HEK293T (cell line): ENCODE measurements around the gene MYO5B.

ENCODE experiments used
- CTCF ChIA-PET: fragments of 350-600 bp; formaldehyde crosslinking; extraction: SDS; loops from one replicate; lab custom pipeline; 2021; ENCODE audit warnings: antibody characterized with exemption, inconsistent platforms; lab: Yijun Ruan, JAX
- POLR2A ChIA-PET: fragments of 350-600 bp; formaldehyde crosslinking; extraction: SDS; loops from one replicate; lab custom pipeline; 2020; ENCODE audit warnings: antibody characterized with exemption, inconsistent platforms; lab: Yijun Ruan, JAX
- DNase-seq: peaks from one replicate; pipeline ENCODE4 v3.0.0; 2012; ENCODE audit warnings: mixed read lengths; ENCODE audit errors: extremely low spot score
- ARNT ChIP-seq: fragments of 450-650 bp; IDR thresholded peaks from 2 replicates; pipeline ENCODE4 v1.6.1; 2017; ENCODE audit warnings: mild to moderate bottlenecking
- BHLHE40 ChIP-seq: fragments of 450-650 bp; IDR thresholded peaks from 2 replicates; pipeline ENCODE4 v1.6.1; 2016; ENCODE audit warnings: mild to moderate bottlenecking, moderate library complexity, borderline replicate concordance
- CTBP1 ChIP-seq: fragments of 450-650 bp; IDR thresholded peaks from 2 replicates; pipeline ENCODE4 v1.6.1; 2016; ENCODE audit warnings: borderline replicate concordance
- ELF4 ChIP-seq: fragments of 450-650 bp; IDR thresholded peaks from 2 replicates; pipeline ENCODE4 v1.6.1; 2017; ENCODE audit warnings: antibody characterized with exemption
- FOXA1 ChIP-seq: fragments of 450-650 bp; IDR thresholded peaks from 2 replicates; pipeline ENCODE4 v1.6.1; 2016; ENCODE audit warnings: mild to moderate bottlenecking
- FOXK2 ChIP-seq: fragments of 450-650 bp; IDR thresholded peaks from 2 replicates; pipeline ENCODE4 v1.6.1; 2016; ENCODE audit warnings: mild to moderate bottlenecking
- FOXM1 ChIP-seq: fragments of 450-650 bp; IDR thresholded peaks from 2 replicates; pipeline ENCODE4 v1.6.1; 2017; ENCODE audit warnings: mild to moderate bottlenecking, borderline replicate concordance
- HDGF ChIP-seq: fragments of 450-650 bp; IDR thresholded peaks from 2 replicates; pipeline ENCODE4 v1.6.1; 2017; ENCODE audit warnings: antibody characterized with exemption, borderline replicate concordance
- L3MBTL2 ChIP-seq: fragments of 450-650 bp; conservative IDR thresholded peaks from 2 replicates; pipeline ENCODE4 v1.6.1; 2016; ENCODE audit warnings: mild to moderate bottlenecking
- LEF1 ChIP-seq: fragments of 450-650 bp; IDR thresholded peaks from 2 replicates; pipeline ENCODE4 v1.6.1; 2017; ENCODE audit warnings: mild to moderate bottlenecking, borderline replicate concordance
- NFRKB ChIP-seq: fragments of 450-650 bp; IDR thresholded peaks from 2 replicates; pipeline ENCODE4 v1.6.1; 2016; ENCODE audit warnings: mild to moderate bottlenecking, moderate library complexity
- PKNOX1 ChIP-seq: fragments of 450-650 bp; IDR thresholded peaks from 2 replicates; pipeline ENCODE4 v1.6.1; 2016
- SP1 ChIP-seq: fragments of 450-650 bp; IDR thresholded peaks from 2 replicates; pipeline ENCODE4 v1.6.1; 2017
- SUZ12 ChIP-seq: fragments of 450-650 bp; IDR thresholded peaks from 2 replicates; pipeline ENCODE4 v1.6.1; 2016; ENCODE audit warnings: mild to moderate bottlenecking
- TARDBP ChIP-seq: fragments of 450-650 bp; IDR thresholded peaks from 2 replicates; pipeline ENCODE4 v1.6.1; 2016
- ZNF384 ChIP-seq: fragments of 450-650 bp; IDR thresholded peaks from 2 replicates; pipeline ENCODE4 v1.6.1; 2016

Gene MYO5B

GRCh38 chr18:49866680-49867079 is 328.3 kb downstream of the MYO5B start:
- CTCF ChIA-PET, result interaction anchor here (1.3 kb wide), 1 partner anchor 8 kb away, joined by 3 read pairs; no protein-coding TSS in a partner anchor
- no peak for DNase-seq
- TF ChIP-seq NFRKB (no peak), ZNF384 (no peak), SP1 (no peak), PKNOX1 (no peak), L3MBTL2 (no peak), ARNT (no peak), FOXA1 (no peak), SUZ12 (no peak), ELF4 (no peak), LEF1 (no peak), CTBP1 (no peak), TARDBP (no peak)
- POLR2A ChIA-PET, result no interaction called here

- DNase-seq, result no peak
- CTCF ChIA-PET, result no interaction called here
- POLR2A ChIA-PET, result no interaction called here
Observed at GRCh38 chr18:49865401-49865800, 329.5 kb downstream of the MYO5B start.

GRCh38 chr18:49863769-49864621 is 331.0 kb downstream of the MYO5B start:
- POLR2A ChIA-PET, result no interaction called here
- no peak for DNase-seq
- CTCF ChIA-PET, result interaction anchor here (0.6 to 1.3 kb wide), 3 partner anchors 340 to 868 kb away, joined by 3 to 6 read pairs (median 4); no protein-coding TSS in a partner anchor
- TF ChIP-seq FOXK2 (no peak), TARDBP (no peak), ARNT (no peak), HDGF (no peak), LEF1 (no peak), SP1 (no peak)

More at GRCh38 chr18:49865401-49865800, 329.5 kb downstream of the MYO5B start:
- TF ChIP-seq PKNOX1, result no peak
- TF ChIP-seq HDGF, result no peak
- TF ChIP-seq SP1, result no peak
- TF ChIP-seq L3MBTL2, result no peak
- no peak for TF ChIP-seq FOXM1
- no peak for TF ChIP-seq NFRKB
- no peak for TF ChIP-seq BHLHE40
- TF ChIP-seq ARNT, result no peak
- TF ChIP-seq LEF1, result no peak
- no peak for TF ChIP-seq ELF4
- no peak for TF ChIP-seq TARDBP
- TF ChIP-seq FOXA1, result no peak
- TF ChIP-seq FOXK2, result no peak

- DNase-seq, result no peak
- TF ChIP-seq NFRKB, result no peak
- TF ChIP-seq SP1, result no peak
- no peak for TF ChIP-seq ARNT
- TF ChIP-seq FOXM1, result no peak
- TF ChIP-seq TARDBP, result no peak
- TF ChIP-seq ELF4, result no peak
- TF ChIP-seq FOXK2, result no peak
- TF ChIP-seq PKNOX1, result no peak
- no peak for TF ChIP-seq SUZ12
- TF ChIP-seq LEF1, result no peak
- TF ChIP-seq FOXA1, result no peak
- no peak for TF ChIP-seq L3MBTL2
- TF ChIP-seq HDGF, result no peak
- no peak for TF ChIP-seq ZNF384
- TF ChIP-seq BHLHE40, result no peak
- no peak for TF ChIP-seq CTBP1
- ChIA-PET POLR2A (no interaction called here), CTCF (interaction anchor here (0.6 to 0.9 kb wide), 2 partner anchors 302 to 352 kb away, joined by 3 to 4 read pairs; no protein-coding TSS in a partner anchor)
Observed at GRCh38 chr18:49862656-49863385, 332.1 kb downstream of the MYO5B start.

GRCh38 chr18:49861659-49862058 is 333.3 kb downstream of the MYO5B start:
- POLR2A ChIA-PET, result no interaction called here
- CTCF ChIA-PET, result interaction anchor here (0.9 kb wide), 1 partner anchor 351 kb away, joined by 3 read pairs; no protein-coding TSS in a partner anchor
- no peak for DNase-seq
- TF ChIP-seq ZNF384, result no peak
- no peak for TF ChIP-seq ELF4
- no peak for TF ChIP-seq FOXM1
- no peak for TF ChIP-seq SUZ12
- TF ChIP-seq NFRKB, result no peak
- no peak for TF ChIP-seq CTBP1
- no peak for TF ChIP-seq TARDBP
- TF ChIP-seq BHLHE40, result no peak
- TF ChIP-seq SP1, result no peak
- no peak for TF ChIP-seq HDGF
- TF ChIP-seq ARNT, result no peak
- no peak for TF ChIP-seq PKNOX1
- no peak for TF ChIP-seq LEF1
- no peak for TF ChIP-seq FOXK2
- TF ChIP-seq L3MBTL2, result no peak
